H9 (cell line): ENCODE data around the gene DVL3. TPM values are rescaled to one million over a fixed set of nuclear protein-coding genes. Genes with fewer than 3 reads are reported as not detected.

Source experiments
- DNase-seq: peaks from one replicate; pipeline ENCODE4 v3.0.0-alpha.2; 2017
- H2AFZ ChIP-seq: one replicate; pipeline ENCODE4 v1.6.1; 2013; ENCODE audit warnings: mild to moderate bottlenecking, low read length, control low read depth, moderate library complexity
- H2AK5ac ChIP-seq: 2 replicates; pipeline ENCODE4 v1.6.1; 2013; ENCODE audit warnings: low read length, control low read depth, mixed read lengths; ENCODE audit not compliant: insufficient read length
- H2BK120ac ChIP-seq: one replicate; pipeline ENCODE4 v1.6.1; 2013; ENCODE audit warnings: low read depth, mild to moderate bottlenecking, low read length, control low read depth, inconsistent platforms; ENCODE audit not compliant: poor library complexity, severe bottlenecking
- H2BK12ac ChIP-seq: 2 replicates; pipeline ENCODE4 v1.6.1; 2013; ENCODE audit warnings: low read length, control low read depth, mixed read lengths, low read depth; ENCODE audit not compliant: insufficient read length
- H2BK15ac ChIP-seq: 2 replicates; pipeline ENCODE4 v1.6.1; 2013; ENCODE audit warnings: low read depth, low read length, control low read depth
- H2BK20ac ChIP-seq: one replicate; pipeline ENCODE4 v1.6.1; 2013; ENCODE audit warnings: low read depth, mild to moderate bottlenecking, low read length, control low read depth, inconsistent platforms; ENCODE audit not compliant: poor library complexity, severe bottlenecking
- H2BK5ac ChIP-seq: 2 replicates; pipeline ENCODE4 v1.6.1; 2013; ENCODE audit warnings: low read length, control low read depth, mixed read lengths; ENCODE audit not compliant: insufficient read length
- H3K14ac ChIP-seq: 2 replicates; pipeline ENCODE4 v1.6.1; 2013; ENCODE audit warnings: low read length, control low read depth; ENCODE audit not compliant: insufficient read depth
- H3K18ac ChIP-seq: 2 replicates; pipeline ENCODE4 v1.6.1; 2013; ENCODE audit warnings: low read depth, mild to moderate bottlenecking, mixed read lengths, low read length, control low read depth; ENCODE audit not compliant: insufficient read length
- H3K23ac ChIP-seq: 2 replicates; pipeline ENCODE4 v1.6.1; 2013; ENCODE audit warnings: low read length, control low read depth, mixed read lengths, low read depth; ENCODE audit not compliant: insufficient read length
- H3K23me2 ChIP-seq: 2 replicates; pipeline ENCODE4 v1.6.1; 2013; ENCODE audit warnings: low read depth, mild to moderate bottlenecking, mixed read lengths, low read length, control low read depth; ENCODE audit not compliant: insufficient read length, poor library complexity, severe bottlenecking
- H3K27ac ChIP-seq: 2 replicates; pipeline ENCODE4 v1.5.1; 2013; ENCODE audit warnings: low read length, control low read depth, mixed read lengths, low read depth; ENCODE audit not compliant: insufficient read length
- H3K27me3 ChIP-seq: 2 replicates; pipeline ENCODE4 v1.6.1; 2013; ENCODE audit warnings: low read length, control low read depth, inconsistent platforms; ENCODE audit not compliant: insufficient read depth
- H3K4ac ChIP-seq: 2 replicates; pipeline ENCODE4 v1.6.1; 2013; ENCODE audit warnings: low read depth, mild to moderate bottlenecking, control low read depth, inconsistent platforms, low read length, moderate library complexity
- H3K4me1 ChIP-seq: 2 replicates; pipeline ENCODE4 v1.6.1; 2013; ENCODE audit warnings: low read length, control low read depth, inconsistent platforms; ENCODE audit not compliant: insufficient read depth
- H3K4me2 ChIP-seq: 2 replicates; pipeline ENCODE4 v1.6.1; 2013; ENCODE audit warnings: low read length, control low read depth, mixed read lengths; ENCODE audit not compliant: insufficient read length, insufficient read depth
- H3K56ac ChIP-seq: 2 replicates; pipeline ENCODE4 v1.6.1; 2013; ENCODE audit warnings: low read depth, mild to moderate bottlenecking, mixed read lengths, low read length, control low read depth; ENCODE audit not compliant: insufficient read length
- H3K79me1 ChIP-seq: 2 replicates; pipeline ENCODE4 v1.6.1; 2013; ENCODE audit warnings: low read depth, mild to moderate bottlenecking, moderate library complexity, low read length, control low read depth, inconsistent platforms; ENCODE audit not compliant: insufficient read depth, poor library complexity, severe bottlenecking
- H3K79me2 ChIP-seq: 2 replicates; pipeline ENCODE4 v1.6.1; 2013; ENCODE audit warnings: low read length, control low read depth, inconsistent platforms; ENCODE audit not compliant: insufficient read depth
- H3K9ac ChIP-seq: 2 replicates; pipeline ENCODE4 v1.6.1; 2013; ENCODE audit warnings: low read length, control low read depth, mixed read lengths; ENCODE audit not compliant: insufficient read length; ENCODE audit errors: extremely low read depth
- H3K9me3 ChIP-seq: one replicate; pipeline ENCODE4 v1.6.1; 2013; ENCODE audit warnings: low read depth, low read length, inconsistent platforms; ENCODE audit not compliant: control insufficient read depth
- H3T11ph ChIP-seq: one replicate; pipeline ENCODE4 v1.6.1; 2013; ENCODE audit warnings: mild to moderate bottlenecking, low read length, control low read depth, inconsistent platforms
- H4K20me1 ChIP-seq: one replicate; pipeline ENCODE4 v1.6.1; 2013; ENCODE audit not compliant: control insufficient read depth, insufficient read length, insufficient read depth
- H4K5ac ChIP-seq: 2 replicates; pipeline ENCODE4 v1.6.1; 2013; ENCODE audit warnings: low read depth, mild to moderate bottlenecking, mixed read lengths, low read length, control low read depth; ENCODE audit not compliant: insufficient read length
- H4K8ac ChIP-seq: replicated peaks from 2 replicates; pipeline ENCODE4 v1.6.1; 2013; ENCODE audit warnings: low read length, control low read depth, mixed read lengths, low read depth; ENCODE audit not compliant: insufficient read length
- H4K91ac ChIP-seq: 2 replicates; pipeline ENCODE4 v1.6.1; 2013; ENCODE audit warnings: low read depth, mild to moderate bottlenecking, moderate library complexity, mixed read lengths, low read length, control low read depth; ENCODE audit not compliant: insufficient read length
- H3K27ac Mint-ChIP-seq, 3 experiments: 2 replicates in 2 of 3; 3 replicates in 1 of 3; pipeline ENCODE4 v1.8.0; 2020 to 2021; ENCODE audit warnings: mixed read lengths in 3 of 3, mild to moderate bottlenecking in 1 of 3, moderate library complexity in 1 of 3
- H3K27me3 Mint-ChIP-seq: 2 replicates; pipeline ENCODE4 v1.8.0; 2021; ENCODE audit warnings: low read depth, mild to moderate bottlenecking, moderate library complexity, mixed read lengths
- H3K36me3 Mint-ChIP-seq, 3 experiments: 2 replicates in 2 of 3; 3 replicates in 1 of 3; pipeline ENCODE4 v1.8.0; 2020 to 2021; ENCODE audit warnings: low read depth in 3 of 3, mixed read lengths in 3 of 3; ENCODE audit not compliant: insufficient read depth in 1 of 3
- H3K4me1 Mint-ChIP-seq, 2 experiments: 2 replicates each; pipeline ENCODE4 v1.8.0; 2020; ENCODE audit warnings: mixed read lengths in 2 of 2
- H3K4me3 Mint-ChIP-seq, 2 experiments: 2 replicates in 1 of 2; 3 replicates in 1 of 2; pipeline ENCODE4 v1.8.0; 2020 to 2021; ENCODE audit warnings: mild to moderate bottlenecking in 2 of 2, mixed read lengths in 2 of 2, moderate library complexity in 1 of 2
- H3K9me3 Mint-ChIP-seq, 2 experiments: 2 replicates in 1 of 2; 3 replicates in 1 of 2; pipeline ENCODE4 v1.8.0; 2020; ENCODE audit warnings: mild to moderate bottlenecking in 2 of 2, mixed read lengths in 2 of 2, moderate library complexity in 1 of 2
- WGBS: extraction: QIAGEN DNeasy Blood & Tissue Kit; methylation state at CpG from one replicate; pipeline ENCODE4 v1.1.7; 2013; ENCODE audit warnings: missing lambda C conversion rate, low lambda C conversion rate, mixed read lengths; ENCODE audit not compliant: insufficient read length; ENCODE audit errors: extremely low coverage; 5-methylcytosine and 5-hydroxymethylcytosine counted together
- total RNA-seq: library from RNA; stranded (reverse); gene quantifications from 2 replicates; pipeline ENCODE4 v1.2.1, GENCODE V29; 2021
- TF ChIP-seq, protein P1 (sequence below): fragments of 200-600 bp; sonication (generic); conservative IDR thresholded peaks from 3 replicates; pipeline ENCODE4 v1.8.0; 2021; ENCODE audit warnings: antibody characterized with exemption, mild to moderate bottlenecking

DVL3 gene
- total RNA-seq, 1 experiment from 2014 or later: 64.7 TPM

DNA sequence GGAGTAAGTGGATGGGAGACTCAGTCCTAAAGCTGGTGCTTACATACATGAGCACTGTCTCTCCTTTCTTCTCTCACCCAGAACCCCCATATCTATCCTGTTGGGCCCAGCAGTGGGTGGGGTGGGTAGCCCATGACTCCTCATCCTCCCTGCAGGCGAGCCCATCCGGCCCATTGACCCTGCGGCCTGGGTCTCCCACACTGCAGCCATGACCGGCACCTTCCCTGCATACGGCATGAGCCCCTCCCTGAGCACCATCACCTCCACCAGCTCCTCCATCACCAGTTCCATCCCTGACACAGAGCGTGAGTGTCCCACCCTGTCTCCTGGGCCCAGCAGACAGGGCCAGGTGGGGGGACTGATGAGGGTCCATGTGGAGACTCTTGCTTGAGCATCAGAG lies 11.5 kb downstream of the DVL3 start:
- no peak for DNase-seq
- no peaks in the 10 kb centered on the region for H3K9me3 ChIP-seq
- H3K4me3 Mint-ChIP-seq: no peak overlapping the region; a peak in 1 of 5 replicates
- no peak overlapping the region for H3K56ac ChIP-seq
- no peaks in the 10 kb centered on the region for H3K27me3 Mint-ChIP-seq
- H3K4me1 ChIP-seq: no peaks in the 10 kb centered on the region
- WGBS: no CpG with 5 or more reads among the region's 6 CpGs
- H3K9ac ChIP-seq: no peak overlapping the region
- no peak overlapping the region for H3T11ph ChIP-seq
- no peaks in the 10 kb centered on the region for H3K23me2 ChIP-seq
- H4K91ac ChIP-seq: no peak overlapping the region
- H2BK20ac ChIP-seq: no peak overlapping the region
- H3K36me3 Mint-ChIP-seq: peaks cover 37 to 80% (median 78%) of the 10 kb centered on the region in 3 experiments
- no peak overlapping the region for H2BK5ac ChIP-seq
- no peak overlapping the region for H2AK5ac ChIP-seq
- H3K27me3 ChIP-seq: no peaks in the 10 kb centered on the region
- no peak overlapping the region for H3K18ac ChIP-seq
- no peak overlapping the region for H3K4ac ChIP-seq
- no peak overlapping the region for H4K5ac ChIP-seq
- no peak overlapping the region for H4K8ac ChIP-seq
- no peak overlapping the region for H2AFZ ChIP-seq
- no peak overlapping the region for H2BK120ac ChIP-seq
- no peak overlapping the region for H3K14ac ChIP-seq
- no peaks in the 10 kb centered on the region for H3K79me2 ChIP-seq
- no peak overlapping the region for H3K23ac ChIP-seq
- H3K79me1 ChIP-seq: no peaks in the 10 kb centered on the region
- H3K4me2 ChIP-seq: no peak overlapping the region
- H3K27ac ChIP-seq: no peak overlapping the region
- no peak overlapping the region for H3K27ac Mint-ChIP-seq
- H2BK15ac ChIP-seq: no peak overlapping the region
- H3K9me3 Mint-ChIP-seq: no peaks in the 10 kb centered on the region
- no peak overlapping the region for H2BK12ac ChIP-seq
- no peaks in the 10 kb centered on the region for H4K20me1 ChIP-seq
- TF ChIP-seq, protein P1, sequence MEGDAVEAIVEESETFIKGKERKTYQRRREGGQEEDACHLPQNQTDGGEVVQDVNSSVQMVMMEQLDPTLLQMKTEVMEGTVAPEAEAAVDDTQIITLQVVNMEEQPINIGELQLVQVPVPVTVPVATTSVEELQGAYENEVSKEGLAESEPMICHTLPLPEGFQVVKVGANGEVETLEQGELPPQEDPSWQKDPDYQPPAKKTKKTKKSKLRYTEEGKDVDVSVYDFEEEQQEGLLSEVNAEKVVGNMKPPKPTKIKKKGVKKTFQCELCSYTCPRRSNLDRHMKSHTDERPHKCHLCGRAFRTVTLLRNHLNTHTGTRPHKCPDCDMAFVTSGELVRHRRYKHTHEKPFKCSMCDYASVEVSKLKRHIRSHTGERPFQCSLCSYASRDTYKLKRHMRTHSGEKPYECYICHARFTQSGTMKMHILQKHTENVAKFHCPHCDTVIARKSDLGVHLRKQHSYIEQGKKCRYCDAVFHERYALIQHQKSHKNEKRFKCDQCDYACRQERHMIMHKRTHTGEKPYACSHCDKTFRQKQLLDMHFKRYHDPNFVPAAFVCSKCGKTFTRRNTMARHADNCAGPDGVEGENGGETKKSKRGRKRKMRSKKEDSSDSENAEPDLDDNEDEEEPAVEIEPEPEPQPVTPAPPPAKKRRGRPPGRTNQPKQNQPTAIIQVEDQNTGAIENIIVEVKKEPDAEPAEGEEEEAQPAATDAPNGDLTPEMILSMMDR: no peak
- peaks cover 0 to 5% of the 10 kb centered on the region in 2 experiments; a peak in 3 of 4 replicates for H3K4me1 Mint-ChIP-seq
